Motor neuron (in vitro differentiated cells): Measurements from ENCODE around the gene PLXDC1. TPM values are rescaled to one million over a fixed set of nuclear protein-coding genes. Genes with fewer than 3 reads are reported as not detected.
"Not testable (repeated sequence)": the region's sequence is repeated elsewhere in the genome, so short reads cannot be mapped to it uniquely, and the experiment has no call there.

Experiments used
- ATAC-seq, 8 experiments: fragments of 200-7000 bp; cut with Tn5 transposase; replicated peaks in 6 of 8; 2 replicates each; pipeline ENCODE4 v1.8.0; 2021; ENCODE audit warnings: mild to moderate bottlenecking in 8 of 8, moderate library complexity in 8 of 8
- H3K27ac ChIP-seq, 2 donors: fragments of 250-450 bp; sonication (Bioruptor Pico); 2 replicates each; pipeline ENCODE4 v1.9.0; 2021; ENCODE audit warnings: antibody characterized with exemption in 2 of 2, mild to moderate bottlenecking in 2 of 2, moderate library complexity in 1 of 2
- H3K4me1 ChIP-seq, 2 donors: fragments of 250-450 bp; sonication (Bioruptor Pico); replicated peaks in 1 of 2; 2 replicates each; pipeline ENCODE4 v1.6.1; 2021; ENCODE audit warnings: antibody characterized with exemption in 2 of 2, mild to moderate bottlenecking in 2 of 2, moderate library complexity in 1 of 2
- H3K4me3 ChIP-seq, 5 donors: fragments of 250-450 bp; sonication (Bioruptor Pico); 2 replicates each; pipeline ENCODE4 v1.9.0; 2021; ENCODE audit warnings: antibody characterized with exemption in 5 of 5, mild to moderate bottlenecking in 5 of 5, moderate library complexity in 4 of 5
- WGBS, 10 experiments: fragments of 450-650 bp; shearing (Covaris generic); methylation state at CpG; one replicate each; pipeline ENCODE4 v1.0.0; 2022; 5-methylcytosine and 5-hydroxymethylcytosine counted together
- in situ Hi-C, 9 experiments: fragments of 400-800 bp; cut with MboI; loops; one replicate each; pipeline ENCODE4 v1.15.0; 2021; ENCODE audit warnings: low sequenced_read_pairs in 9 of 9, low pct_unique_long_range_greater_than_20kb in 2 of 9; ENCODE audit not compliant: unreplicated experiment in 9 of 9
- total RNA-seq, 8 experiments: library from RNA; unstranded; fragments of 300-600 nt; gene quantifications; 2 replicates each; pipeline versions ENCODE4 v1.2.3 to v1.2.4, GENCODE V29; 2022

PLXDC1 gene
- total RNA-seq, 8 experiments from 2014 or later = 0.37 to 4.3 (median 0.93) TPM

DNA sequence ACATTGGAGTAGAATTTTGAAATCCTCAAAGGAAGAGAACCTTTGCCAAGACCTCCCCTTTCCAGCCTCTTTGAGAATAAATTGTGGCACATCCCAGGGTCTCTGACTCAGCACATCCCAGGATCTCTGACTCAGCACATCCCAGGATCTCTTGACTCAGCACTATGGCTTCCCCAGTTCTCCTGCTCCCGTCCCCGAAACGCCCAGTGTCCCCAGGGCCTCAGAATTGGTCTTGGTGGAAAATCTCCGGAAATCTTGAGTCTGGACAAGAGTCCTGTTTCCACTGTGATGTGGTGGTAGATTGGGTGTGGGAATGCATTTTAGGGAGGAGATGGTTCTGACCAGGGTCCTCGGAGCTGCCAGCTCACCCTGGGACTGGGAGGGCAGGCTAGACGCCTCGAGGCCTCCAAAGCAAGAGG, 19.2 kb downstream of the PLXDC1 start:
- 10 to 100% (median 90%) methylated on average over 1 to 2 of the region's 7 CpGs; no CpG with 5 or more reads in 7 of the 10 experiments for WGBS, 10 experiments

DNA sequence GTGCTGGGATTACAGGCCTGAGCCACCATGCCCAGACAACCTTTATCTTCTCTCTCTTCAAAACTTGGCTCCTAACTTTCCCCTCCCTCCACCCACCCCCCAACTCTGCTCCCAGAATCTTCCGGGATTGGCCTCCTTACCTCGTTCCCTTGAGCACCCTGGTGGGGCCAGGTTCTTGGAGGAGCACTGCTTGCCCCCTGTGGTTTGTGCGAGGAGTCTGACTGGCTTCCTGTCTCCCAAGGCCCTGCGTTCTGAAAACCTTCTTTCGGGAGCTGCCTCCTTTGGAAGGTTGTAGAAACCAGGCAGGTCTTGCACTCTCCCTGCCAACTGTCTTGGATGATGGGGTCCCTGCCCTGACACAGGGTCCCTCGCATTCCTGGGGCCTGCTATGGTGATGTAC, 19.8 kb downstream of the PLXDC1 start:
- in situ Hi-C loops = loop anchor here in 1 of 9 experiments (25.0 kb wide), 1 partner anchor 144 kb away; no protein-coding TSS in a partner anchor
- no peak for ATAC-seq
- Histone ChIP-seq H3K27ac (no peak overlapping the region), H3K4me3 (no peak overlapping the region), H3K4me1 (no peaks in the 10 kb centered on the region)
- 60 to 100% (median 90%) methylated on average over 1 of the region's 6 CpGs; no CpG with 5 or more reads in 6 of the 10 experiments for WGBS, 10 experiments

More for the DNA sequence above, 19.2 kb downstream of the PLXDC1 start:
- in situ Hi-C loops = loop anchor here in 1 of 9 experiments (25.0 kb wide), 1 partner anchor 145 kb away; no protein-coding TSS in a partner anchor
- H3K4me1 ChIP-seq = no peaks in the 10 kb centered on the region
- ATAC-seq = peak in 3 of 8 experiments; percentile 39 to 99 (median 98)
- no peak overlapping the region for H3K27ac ChIP-seq
- H3K4me3 ChIP-seq = no peak overlapping the region

DNA sequence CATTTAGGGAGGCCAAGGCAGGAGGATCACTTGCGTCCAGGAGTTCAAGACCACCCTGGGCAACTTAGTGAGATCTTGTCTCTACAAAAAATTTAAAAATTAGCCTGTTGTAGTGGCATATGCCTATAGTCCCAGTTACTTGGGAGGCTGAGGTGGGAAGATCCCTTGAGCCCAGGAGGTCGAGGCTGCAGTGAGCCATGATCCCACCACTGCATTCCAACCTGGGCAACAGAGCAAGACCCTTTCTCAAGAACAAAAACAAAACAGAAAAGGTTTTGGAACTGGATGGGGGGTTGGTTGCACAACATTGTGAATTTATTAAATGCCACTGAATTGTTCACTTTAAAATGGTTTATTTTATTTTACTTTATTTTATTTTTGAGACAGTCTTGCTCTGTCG, 21.2 kb downstream of the PLXDC1 start:
- ATAC-seq = no peak
- WGBS, 10 experiments = 57 to 100% (median 89%) methylated on average over 1 to 2 of the region's 3 CpGs; no CpG with 5 or more reads in 1 of the 10 experiments
- in situ Hi-C loops = loop anchor here in 1 of 9 experiments (25.0 kb wide), 1 partner anchor 143 kb away; no protein-coding TSS in a partner anchor
- Histone ChIP-seq H3K4me1 (no peaks in the 10 kb centered on the region), H3K4me3 (no peak overlapping the region), H3K27ac (no peak overlapping the region)

DNA sequence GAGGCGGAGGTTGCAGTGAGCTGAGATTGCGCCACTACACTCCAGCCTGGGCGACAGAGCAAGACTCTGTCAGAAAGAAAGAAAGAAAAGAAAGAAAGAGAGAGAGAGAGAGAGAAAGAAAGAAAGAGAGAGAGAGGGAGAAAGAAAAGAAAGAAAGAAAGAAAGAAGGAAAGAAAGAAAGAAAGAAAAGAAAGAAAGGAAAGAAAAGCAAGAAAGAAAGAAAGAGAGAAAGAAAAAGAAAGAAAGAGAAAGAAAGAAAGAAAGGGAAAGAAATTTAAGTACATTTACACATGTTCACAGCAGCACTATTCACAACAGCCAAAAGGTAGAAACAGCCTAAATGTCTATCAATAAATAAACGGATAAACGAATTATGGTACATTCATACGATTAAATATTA, 21.9 kb downstream of the PLXDC1 start:
- not testable (repeated sequence) for H3K27ac ChIP-seq, H3K4me1 ChIP-seq, H3K4me3 ChIP-seq, ATAC-seq
- whole genome bisulfite sequencing, 10 experiments = 71 to 96% (median 84%) methylated on average over 3 to 6 of the region's 6 CpGs
- in situ Hi-C loops = loop anchor here in 1 of 9 experiments (25.0 kb wide), 1 partner anchor 142 kb away; no protein-coding TSS in a partner anchor

DNA sequence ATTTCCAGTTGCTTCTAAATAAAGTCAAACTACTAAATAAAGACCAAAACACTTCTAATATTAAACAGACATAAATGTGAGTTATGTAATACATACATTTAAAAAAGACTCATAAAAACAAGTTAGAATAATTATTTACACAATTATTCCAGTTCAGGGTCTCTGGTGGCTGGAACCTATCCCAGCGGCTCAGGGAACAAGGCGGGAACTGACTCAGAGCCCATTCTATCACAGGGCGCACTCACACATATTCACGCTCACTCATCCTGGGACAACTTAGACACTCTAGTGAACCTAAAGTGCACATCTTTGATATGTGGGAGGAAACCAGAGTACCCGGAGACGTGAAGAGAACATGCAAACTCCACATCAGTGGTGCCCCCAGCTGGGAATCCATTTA, 25.0 kb downstream of the PLXDC1 start:
- in situ Hi-C loops = loop anchor here in 1 of 9 experiments (25.0 kb wide), 1 partner anchor 139 kb away; no protein-coding TSS in a partner anchor
- Histone ChIP-seq H3K27ac (no peak overlapping the region), H3K4me3 (no peak overlapping the region), H3K4me1 (no peaks in the 10 kb centered on the region)
- no peak for ATAC-seq
- WGBS, 10 experiments = 30 to 94% (median 45%) methylated on average over 1 to 4 of the region's 6 CpGs; no CpG with 5 or more reads in 3 of the 10 experiments

DNA sequence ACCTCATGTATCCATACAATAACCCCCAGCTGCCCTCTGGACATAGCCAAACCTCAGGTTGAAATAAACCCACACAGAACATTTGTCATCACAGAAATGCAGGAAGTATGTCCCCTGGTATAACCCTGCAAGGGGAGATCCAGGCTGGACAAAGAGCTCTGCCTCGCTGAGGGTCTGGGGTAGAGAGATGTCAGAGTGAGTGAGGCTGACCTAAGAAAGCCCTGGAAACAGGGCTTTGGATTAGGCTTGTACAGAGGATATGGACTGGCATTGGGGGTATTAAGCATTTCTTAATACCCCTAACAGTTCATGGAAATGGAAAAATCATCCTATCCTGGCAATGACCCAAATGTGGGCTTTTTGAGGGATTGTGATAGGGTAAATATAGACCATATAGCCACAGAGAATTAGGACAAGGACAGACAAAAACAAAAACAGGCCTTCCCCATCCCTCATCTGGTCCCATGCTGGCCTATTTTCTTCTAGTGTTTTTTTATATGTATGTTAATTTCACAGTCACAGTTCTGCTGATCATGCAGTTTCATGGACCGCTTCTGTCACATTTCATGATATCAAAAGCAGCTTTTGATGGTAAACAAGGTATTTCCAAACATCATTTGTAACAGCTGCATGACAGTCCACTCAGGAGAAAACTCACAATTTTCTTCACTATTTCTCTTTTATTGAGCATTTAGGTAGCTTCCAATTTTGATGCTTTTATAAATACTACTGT, 26.1 kb downstream of the PLXDC1 start:
- H3K4me3 ChIP-seq = no peak overlapping the region
- H3K27ac ChIP-seq = no peak overlapping the region
- 40 to 100% (median 85%) methylated on average over 1 to 2 of the region's 2 CpGs; no CpG with 5 or more reads in 4 of the 10 experiments for WGBS, 10 experiments
- H3K4me1 ChIP-seq = no peaks in the 10 kb centered on the region
- ATAC-seq = no peak
- in situ Hi-C loops = loop anchor here in 1 of 9 experiments (25.0 kb wide), 1 partner anchor 138 kb away; no protein-coding TSS in a partner anchor

DNA sequence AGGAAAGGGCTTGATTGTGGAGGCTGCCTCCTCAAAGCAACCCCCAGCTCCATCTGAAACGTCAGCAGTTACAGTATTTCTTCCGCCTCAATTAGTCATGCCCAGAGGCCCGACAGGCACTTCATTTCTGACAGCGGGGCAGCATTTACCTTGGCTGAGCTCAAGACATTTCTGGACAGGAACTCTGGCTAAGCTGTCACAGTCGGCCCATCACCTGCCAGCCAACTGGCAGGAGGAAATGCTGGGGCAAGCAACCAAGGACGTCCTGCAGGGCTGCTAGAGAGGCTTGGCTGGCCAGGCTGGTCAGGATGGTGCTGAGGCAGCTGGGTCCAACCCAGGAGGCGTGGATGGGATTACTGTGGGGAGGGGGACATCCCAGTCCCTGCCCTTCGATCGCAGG, 27.8 kb downstream of the PLXDC1 start:
- Histone ChIP-seq H3K4me1 (no peaks in the 10 kb centered on the region), H3K4me3 (no peak overlapping the region), H3K27ac (no peak overlapping the region)
- WGBS, 10 experiments = 30 to 100% (median 76%) methylated on average over 1 to 8 of the region's 9 CpGs; no CpG with 5 or more reads in 4 of the 10 experiments
- in situ Hi-C loops = no loop called here
- no peak for ATAC-seq

DNA sequence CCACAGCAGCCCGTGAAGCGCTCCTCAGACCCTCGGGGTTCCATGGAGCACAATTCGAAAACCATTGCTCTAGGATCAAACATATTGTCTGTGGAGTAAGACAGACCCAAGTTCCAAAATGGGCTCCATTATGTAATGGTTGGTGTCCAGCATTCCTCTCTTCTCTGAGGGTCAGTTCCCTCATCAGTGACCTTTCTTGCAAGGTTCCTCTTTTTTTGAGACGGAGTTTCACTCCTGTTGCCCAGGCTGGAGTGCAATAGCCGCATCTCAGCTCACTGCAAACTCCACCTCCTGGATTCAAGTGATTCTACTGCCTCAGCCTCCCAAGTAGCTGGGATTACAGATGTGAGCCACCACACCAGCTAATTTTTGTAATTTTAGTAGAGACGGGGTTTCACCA, 28.4 kb downstream of the PLXDC1 start:
- no peak for ATAC-seq
- Histone ChIP-seq H3K4me1 (no peaks in the 10 kb centered on the region), H3K4me3 (no peak overlapping the region), H3K27ac (no peak overlapping the region)
- WGBS, 10 experiments = 50 to 100% (median 85%) methylated on average over 1 to 7 of the region's 7 CpGs; no CpG with 5 or more reads in 2 of the 10 experiments
- in situ Hi-C loops = no loop called here

DNA sequence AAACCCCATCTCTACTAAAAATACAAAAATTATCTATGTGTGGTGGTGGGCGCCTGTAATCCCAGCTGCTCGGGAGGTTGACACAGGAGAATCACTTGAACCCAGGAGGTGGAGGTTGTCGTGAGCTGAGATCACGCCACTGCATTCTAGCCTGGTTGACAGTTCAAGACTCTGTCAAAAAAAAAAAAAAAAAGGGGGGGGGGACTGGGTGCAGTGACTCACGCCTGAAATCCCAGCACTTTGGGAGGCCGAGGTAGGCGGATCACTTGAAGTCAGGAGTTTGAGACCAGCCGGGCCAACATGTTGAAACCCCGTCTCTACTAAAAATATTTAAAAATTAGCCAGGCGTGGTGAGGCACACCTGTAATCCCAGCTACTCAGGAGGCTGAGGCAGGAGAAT, 29.5 kb downstream of the PLXDC1 start:
- in situ Hi-C loops, H3K4me1 ChIP-seq, H3K27ac ChIP-seq, ATAC-seq, H3K4me3 ChIP-seq: not testable (repeated sequence)
- 70 to 100% (median 87%) methylated on average over 1 to 7 of the region's 10 CpGs; no CpG with 5 or more reads in 3 of the 10 experiments for WGBS, 10 experiments

DNA sequence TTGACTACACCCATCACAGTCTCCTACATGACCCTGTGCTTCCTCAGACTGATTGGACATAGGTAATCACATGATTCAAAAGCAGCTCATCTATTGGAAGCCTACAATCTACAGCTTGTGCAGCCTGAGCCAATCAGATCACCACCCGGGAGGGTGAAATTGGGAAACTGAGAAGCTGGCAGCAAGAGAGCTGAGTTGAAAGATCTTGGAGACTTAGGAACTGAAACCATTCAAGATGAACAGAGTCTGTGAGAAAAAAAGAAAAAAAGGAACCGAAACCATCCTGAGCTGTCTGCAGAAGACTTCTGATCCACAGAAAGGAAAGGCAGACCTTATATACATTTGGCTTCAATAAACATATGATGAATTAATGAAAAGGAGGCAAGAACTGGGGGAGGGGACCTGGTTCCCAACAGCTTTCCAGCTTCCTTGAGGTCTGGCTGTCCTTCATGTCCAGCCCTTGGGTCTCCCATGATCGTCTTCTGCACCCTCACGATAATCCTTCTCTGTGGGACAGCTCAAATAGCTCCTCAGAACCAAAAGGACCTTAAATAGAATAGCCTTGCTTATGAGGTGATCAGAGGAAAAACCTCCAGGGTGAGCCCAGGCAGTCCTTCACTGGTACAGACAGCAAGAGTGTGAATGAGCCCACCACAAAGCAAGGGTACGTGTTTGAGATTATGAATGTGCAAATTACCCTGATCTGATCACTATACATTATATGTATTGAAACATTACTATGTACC, 32.6 kb downstream of the PLXDC1 start:
- in situ Hi-C loops = no loop called here
- 74 to 100% (median 90%) methylated on average over 1 to 5 of the region's 5 CpGs; no CpG with 5 or more reads in 1 of the 10 experiments for WGBS, 10 experiments
- Histone ChIP-seq H3K4me3 (no peak overlapping the region), H3K27ac (no peak overlapping the region), H3K4me1 (no peaks in the 10 kb centered on the region)
- no peak for ATAC-seq

DNA sequence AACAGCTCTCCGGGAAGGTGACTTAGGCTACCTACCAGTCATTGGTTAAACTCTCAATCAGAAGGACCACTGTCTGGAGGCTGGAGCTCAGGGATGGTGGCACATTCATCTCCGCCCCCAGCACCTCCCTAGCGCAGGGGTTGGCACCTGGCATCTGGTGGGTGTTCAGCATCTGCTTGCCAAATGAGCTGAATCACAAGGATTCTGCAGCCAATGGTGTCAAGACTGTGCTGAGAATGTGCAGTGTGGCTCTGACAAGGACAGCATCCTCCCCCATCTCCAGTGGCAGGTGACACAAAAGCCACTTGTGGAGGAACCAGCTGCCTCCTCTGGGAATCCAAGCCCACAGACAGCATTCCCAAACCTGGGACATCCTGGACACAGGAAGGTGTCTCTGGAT, 35.2 kb downstream of the PLXDC1 start:
- 40 to 100% (median 94%) methylated on average over 1 to 3 of the region's 3 CpGs; no CpG with 5 or more reads in 5 of the 10 experiments for WGBS, 10 experiments
- Histone ChIP-seq H3K4me1 (no peaks in the 10 kb centered on the region), H3K4me3 (no peak overlapping the region), H3K27ac (no peak overlapping the region)
- ATAC-seq = no peak
- in situ Hi-C loops = no loop called here

DNA sequence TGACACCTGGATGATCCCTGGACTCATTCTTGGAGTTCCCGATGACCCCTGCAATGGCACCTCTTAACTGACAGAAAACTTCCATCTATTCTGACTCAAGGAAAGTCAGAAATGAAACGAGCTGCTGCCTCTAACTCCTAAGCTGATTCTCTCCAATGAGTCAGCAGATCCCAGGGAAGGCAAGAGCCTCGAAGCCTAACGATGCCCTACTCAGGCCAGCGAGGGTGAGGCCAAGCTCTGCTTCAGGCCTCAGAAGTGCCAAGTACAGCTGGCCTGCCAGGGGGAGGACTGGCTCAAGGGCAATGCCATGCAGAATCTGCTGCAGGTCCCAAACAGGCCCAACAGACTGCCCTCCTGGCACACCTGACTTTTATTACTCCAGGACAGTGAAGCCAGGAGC, 36.3 kb downstream of the PLXDC1 start:
- in situ Hi-C loops = no loop called here

DNA sequence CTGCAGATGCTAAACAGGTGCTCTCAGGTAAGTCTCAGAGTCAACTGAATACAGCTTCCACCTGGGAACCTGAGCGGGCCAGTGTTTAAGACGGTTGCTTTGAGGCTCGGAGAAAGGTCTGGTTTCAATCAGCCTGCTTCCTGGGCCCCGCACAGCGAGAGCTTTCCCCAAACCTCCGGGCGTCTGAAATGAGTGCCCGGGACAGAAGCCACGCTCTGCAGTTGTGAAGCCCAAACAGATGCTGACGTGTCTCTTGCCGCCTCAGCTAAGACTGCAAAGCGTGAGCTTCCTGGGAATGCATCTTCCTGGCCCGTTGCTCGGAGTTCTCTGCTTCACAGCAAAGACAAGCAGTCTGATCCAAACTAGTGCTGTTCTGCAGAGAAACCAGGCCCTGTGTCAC, 36.7 kb downstream of the PLXDC1 start:
- peak in 2 of 8 experiments; percentile 31 to 77 for ATAC-seq
- Histone ChIP-seq H3K4me3 (no peak overlapping the region), H3K27ac (no peak overlapping the region), H3K4me1 (peaks cover 5 to 6% of the 10 kb centered on the region in 2 donors)
- in situ Hi-C loops = no loop called here
- 0 to 88% (median 66%) methylated on average over 2 to 12 of the region's 14 CpGs; no CpG with 5 or more reads in 4 of the 10 experiments for WGBS, 10 experiments

More for the DNA sequence above, 36.3 kb downstream of the PLXDC1 start:
- no peak overlapping the region for H3K27ac ChIP-seq
- 0 to 51% (median 20%) methylated on average over 1 to 2 of the region's 5 CpGs; no CpG with 5 or more reads in 6 of the 10 experiments for WGBS, 10 experiments
- peaks cover 4 to 5% of the 10 kb centered on the region in 2 donors for H3K4me1 ChIP-seq
- H3K4me3 ChIP-seq = no peak overlapping the region
- ATAC-seq = peak in 2 of 8 experiments; percentile 70 to 92
